Measurements from ENCODE around the gene ITGA3.

ITGA3 gene

GRCh38 chr17:50067996-50068395 is 12.1 kb downstream of the ITGA3 start:
- DNase-seq (ENCODE audit: low spot score), result no peak

- DNase-seq (ENCODE audit: low spot score), result no peak
Observed at GRCh38 chr17:50070908-50071680, 15.2 kb downstream of the ITGA3 start.

GRCh38 chr17:50071692-50072091 is 15.8 kb downstream of the ITGA3 start:
- DNase-seq (ENCODE audit: low spot score), result no peak

GRCh38 chr17:50072130-50072529 is 16.2 kb downstream of the ITGA3 start:
- no peak for DNase-seq (ENCODE audit: low spot score)

- no peak for DNase-seq (ENCODE audit: low spot score)
Observed at GRCh38 chr17:50072925-50073324, 17.0 kb downstream of the ITGA3 start.

- no peak for DNase-seq (ENCODE audit: low spot score)
Observed at GRCh38 chr17:50074227-50074626, 18.3 kb downstream of the ITGA3 start.

- DNase-seq (ENCODE audit: low spot score), result no peak
Observed at GRCh38 chr17:50075446-50076032, 19.6 kb downstream of the ITGA3 start.

GRCh38 chr17:50076221-50076590 is 20.3 kb downstream of the ITGA3 start:
- DNase-seq (ENCODE audit: low spot score), result no peak

GRCh38 chr17:50076591-50077235 is 20.8 kb downstream of the ITGA3 start:
- peak; percentile 63 for DNase-seq (ENCODE audit: low spot score)

GRCh38 chr17:50078430-50078829 is 22.5 kb downstream of the ITGA3 start:
- no peak for DNase-seq (ENCODE audit: low spot score)

- DNase-seq (ENCODE audit: low spot score), result no peak
Observed at GRCh38 chr17:50079334-50080095, 23.6 kb downstream of the ITGA3 start.

- DNase-seq (ENCODE audit: low spot score), result no peak
Observed at GRCh38 chr17:50080096-50080480, 24.2 kb downstream of the ITGA3 start.

GRCh38 chr17:50080827-50081226 is 24.9 kb downstream of the ITGA3 start:
- no peak for DNase-seq (ENCODE audit: low spot score)

GRCh38 chr17:50081757-50082156 is 25.8 kb downstream of the ITGA3 start:
- no peak for DNase-seq (ENCODE audit: low spot score)

GRCh38 chr17:50087246-50087911 is 31.5 kb downstream of the ITGA3 start:
- peak; percentile 75 for DNase-seq (ENCODE audit: low spot score)

- DNase-seq (ENCODE audit: low spot score), result no peak
Observed at GRCh38 chr17:50087912-50088405, 32.0 kb downstream of the ITGA3 start.

- DNase-seq (ENCODE audit: low spot score), result no peak
Observed at GRCh38 chr17:50088952-50089825, 33.3 kb downstream of the ITGA3 start.

GRCh38 chr17:50090071-50090470 is 34.2 kb downstream of the ITGA3 start:
- DNase-seq (ENCODE audit: low spot score), result no peak

GRCh38 chr17:50090971-50091917 is 35.3 kb downstream of the ITGA3 start:
- DNase-seq (ENCODE audit: low spot score), result no peak
